Activated T-cell treated with anti-CD3 and anti-CD28 coated beads for 24 hours (primary cell): ENCODE results near the gene CDCA7.
"Not testable (repeated sequence)": the region's sequence is repeated elsewhere in the genome, so short reads cannot be mapped to it uniquely, and the experiment has no call there.

Experiments
- DNase-seq: peaks from one replicate; pipeline ENCODE4 v3.0.0-alpha.2; 2020; ENCODE audit warnings: low read depth

Gene CDCA7

GRCh38 chr2:173354582-173355131 lies at the start of gene CDCA7:
Gene CDCA7, plus strand, starts transcription at chr2:173354872. Its CDS starts 92 bp downstream, at chr2:173354964.
- peak; percentile 63 for DNase-seq

- DNase-seq: no peak
These were observed 49.4 kb upstream of the CDCA7 start for GRCh38 chr2:173305303-173305702.

- no peak for DNase-seq
These were observed 47.4 kb upstream of the CDCA7 start for GRCh38 chr2:173307293-173307692.

GRCh38 chr2:173309370-173309769 lies 45.3 kb upstream of the CDCA7 start:
- DNase-seq: not testable (repeated sequence)

- no peak for DNase-seq
These were observed 42.6 kb upstream of the CDCA7 start for GRCh38 chr2:173311844-173312606.

GRCh38 chr2:173323371-173323770 lies 31.3 kb upstream of the CDCA7 start:
- no peak for DNase-seq

- DNase-seq: no peak
These were observed 27.9 kb upstream of the CDCA7 start for GRCh38 chr2:173326806-173327205.

- no peak for DNase-seq
These were observed 27.3 kb upstream of the CDCA7 start for GRCh38 chr2:173327421-173327820.

GRCh38 chr2:173333003-173333402 lies 21.7 kb upstream of the CDCA7 start:
- not testable (repeated sequence) for DNase-seq

- DNase-seq: no peak
These were observed 14.9 kb upstream of the CDCA7 start for GRCh38 chr2:173339807-173340206.

- DNase-seq: no peak
These were observed 10.8 kb upstream of the CDCA7 start for GRCh38 chr2:173343921-173344320.

- DNase-seq: no peak
These were observed 8.6 kb upstream of the CDCA7 start for GRCh38 chr2:173346035-173346434.

- no peak for DNase-seq
These were observed 7.1 kb upstream of the CDCA7 start for GRCh38 chr2:173347305-173348168.

GRCh38 chr2:173349287-173349686 lies 5.4 kb upstream of the CDCA7 start:
- DNase-seq: no peak

- no peak for DNase-seq
These were observed 4.3 kb upstream of the CDCA7 start for GRCh38 chr2:173350383-173350782.

- DNase-seq: no peak
These were observed 2.8 kb upstream of the CDCA7 start for GRCh38 chr2:173351879-173352278.

GRCh38 chr2:173353556-173353955 lies 1.1 kb upstream of the CDCA7 start:
- DNase-seq: no peak

- no peak for DNase-seq
These were observed 545 bp upstream of the CDCA7 start for GRCh38 chr2:173354073-173354581.

- DNase-seq: peak; percentile 11
These were observed 627 bp downstream of the CDCA7 start for GRCh38 chr2:173355132-173355865.

- DNase-seq: no peak
These were observed 1.3 kb downstream of the CDCA7 start for GRCh38 chr2:173355866-173356508.

- no peak for DNase-seq
These were observed 2.7 kb downstream of the CDCA7 start for GRCh38 chr2:173357346-173357745.
